ENCODE data around the gene CENPP. TPM values are rescaled to one million over a fixed set of nuclear protein-coding genes. Genes with fewer than 3 reads are reported as not detected.

Gene CENPP
- polyA plus RNA-seq, 2 of the 4 experiments (the other 2 are of a cell fraction): 7.2 to 13.4 TPM

DNA sequence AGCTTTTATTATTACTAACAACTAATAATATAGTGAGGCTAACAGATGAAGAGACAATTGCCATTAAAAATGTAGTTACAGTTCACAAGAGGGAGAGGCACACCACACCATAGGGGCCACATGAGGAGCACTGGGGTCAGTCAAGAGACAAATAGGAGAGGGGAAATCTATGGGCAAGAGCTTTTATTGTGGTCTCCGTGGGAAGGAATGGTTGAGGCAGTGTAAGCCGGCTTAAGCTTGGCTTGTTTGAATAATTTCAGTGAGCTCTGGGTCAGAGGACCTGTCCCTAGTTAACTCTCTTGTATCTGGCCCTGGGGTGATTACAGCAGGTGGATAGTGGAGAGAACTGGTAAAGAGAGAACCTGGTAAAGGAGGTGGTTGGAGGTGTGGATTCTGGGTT, 43.3 kb downstream of the CENPP start:
- 5% methylated on average over 2 of the region's 2 CpGs for WGBS (ENCODE audit: missing lambda C conversion rate)
- FAIRE-seq (no peak), DNase-seq (ENCODE audit: low read depth in 1 of 2, low spot score in 1 of 2) (no peak), ATAC-seq (no peak; a peak in 1 of 6 replicates)
- CTCF ChIA-PET: interaction anchor here (0.6 to 1.3 kb wide), 2 partner anchors 266 to 407 kb away, joined by 3 to 4 read pairs; no protein-coding TSS in a partner anchor
- Histone ChIP-seq H3K4me3 (no peak overlapping the region), H3K4me1 (no peaks in the 10 kb centered on the region), H3K4me2 (no peak overlapping the region), H3K9me3 (no peaks in the 10 kb centered on the region), H3K27ac (no peak overlapping the region)
- TF ChIP-seq ESRRA (IDR thresholded peaks at IDR 0.05; ENCODE audit: borderline replicate concordance, low read length) (no peak), HEYL (CRISPR knock-in tag; IDR thresholded peaks at IDR 0.05) (no peak), POLR2AphosphoS2 (conservative IDR thresholded peaks at IDR 0.05; ENCODE audit: low read length) (no peak), ZNF302 (CRISPR knock-in tag; IDR thresholded peaks at IDR 0.05) (no peak), RCOR1 (IDR thresholded peaks at IDR 0.05; ENCODE audit: low read depth, low read length) (no peak), FOSB (CRISPR knock-in tag; IDR thresholded peaks at IDR 0.05) (no peak), PHF8 (IDR thresholded peaks at IDR 0.05; ENCODE audit: borderline replicate concordance, low read depth) (no peak), EHMT2 (IDR thresholded peaks at IDR 0.05; ENCODE audit: low read depth) (no peak), HDAC2 (IDR thresholded peaks at IDR 0.05) (no peak), NFE2L2 (conservative IDR thresholded peaks at IDR 0.05; ENCODE audit: low read length) (no peak)
- TF ChIP-seq, protein P1, sequence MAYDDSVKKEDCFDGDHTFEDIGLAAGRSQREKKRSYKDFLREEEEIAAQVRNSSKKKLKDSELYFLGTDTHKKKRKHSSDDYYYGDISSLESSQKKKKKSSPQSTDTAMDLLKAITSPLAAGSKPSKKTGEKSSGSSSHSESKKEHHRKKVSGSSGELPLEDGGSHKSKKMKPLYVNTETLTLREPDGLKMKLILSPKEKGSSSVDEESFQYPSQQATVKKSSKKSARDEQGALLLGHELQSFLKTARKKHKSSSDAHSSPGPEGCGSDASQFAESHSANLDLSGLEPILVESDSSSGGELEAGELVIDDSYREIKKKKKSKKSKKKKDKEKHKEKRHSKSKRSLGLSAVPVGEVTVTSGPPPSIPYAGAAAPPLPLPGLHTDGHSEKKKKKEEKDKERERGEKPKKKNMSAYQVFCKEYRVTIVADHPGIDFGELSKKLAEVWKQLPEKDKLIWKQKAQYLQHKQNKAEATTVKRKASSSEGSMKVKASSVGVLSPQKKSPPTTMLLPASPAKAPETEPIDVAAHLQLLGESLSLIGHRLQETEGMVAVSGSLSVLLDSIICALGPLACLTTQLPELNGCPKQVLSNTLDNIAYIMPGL (CRISPR knock-in tag; IDR thresholded peaks at IDR 0.05; ENCODE audit: borderline replicate concordance): no peak
- TF ChIP-seq, protein P2, sequence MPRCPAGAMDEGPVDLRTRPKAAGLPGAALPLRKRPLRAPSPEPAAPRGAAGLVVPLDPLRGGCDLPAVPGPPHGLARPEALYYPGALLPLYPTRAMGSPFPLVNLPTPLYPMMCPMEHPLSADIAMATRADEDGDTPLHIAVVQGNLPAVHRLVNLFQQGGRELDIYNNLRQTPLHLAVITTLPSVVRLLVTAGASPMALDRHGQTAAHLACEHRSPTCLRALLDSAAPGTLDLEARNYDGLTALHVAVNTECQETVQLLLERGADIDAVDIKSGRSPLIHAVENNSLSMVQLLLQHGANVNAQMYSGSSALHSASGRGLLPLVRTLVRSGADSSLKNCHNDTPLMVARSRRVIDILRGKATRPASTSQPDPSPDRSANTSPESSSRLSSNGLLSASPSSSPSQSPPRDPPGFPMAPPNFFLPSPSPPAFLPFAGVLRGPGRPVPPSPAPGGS (IDR thresholded peaks at IDR 0.05): no peak
- TF ChIP-seq, protein P3, sequence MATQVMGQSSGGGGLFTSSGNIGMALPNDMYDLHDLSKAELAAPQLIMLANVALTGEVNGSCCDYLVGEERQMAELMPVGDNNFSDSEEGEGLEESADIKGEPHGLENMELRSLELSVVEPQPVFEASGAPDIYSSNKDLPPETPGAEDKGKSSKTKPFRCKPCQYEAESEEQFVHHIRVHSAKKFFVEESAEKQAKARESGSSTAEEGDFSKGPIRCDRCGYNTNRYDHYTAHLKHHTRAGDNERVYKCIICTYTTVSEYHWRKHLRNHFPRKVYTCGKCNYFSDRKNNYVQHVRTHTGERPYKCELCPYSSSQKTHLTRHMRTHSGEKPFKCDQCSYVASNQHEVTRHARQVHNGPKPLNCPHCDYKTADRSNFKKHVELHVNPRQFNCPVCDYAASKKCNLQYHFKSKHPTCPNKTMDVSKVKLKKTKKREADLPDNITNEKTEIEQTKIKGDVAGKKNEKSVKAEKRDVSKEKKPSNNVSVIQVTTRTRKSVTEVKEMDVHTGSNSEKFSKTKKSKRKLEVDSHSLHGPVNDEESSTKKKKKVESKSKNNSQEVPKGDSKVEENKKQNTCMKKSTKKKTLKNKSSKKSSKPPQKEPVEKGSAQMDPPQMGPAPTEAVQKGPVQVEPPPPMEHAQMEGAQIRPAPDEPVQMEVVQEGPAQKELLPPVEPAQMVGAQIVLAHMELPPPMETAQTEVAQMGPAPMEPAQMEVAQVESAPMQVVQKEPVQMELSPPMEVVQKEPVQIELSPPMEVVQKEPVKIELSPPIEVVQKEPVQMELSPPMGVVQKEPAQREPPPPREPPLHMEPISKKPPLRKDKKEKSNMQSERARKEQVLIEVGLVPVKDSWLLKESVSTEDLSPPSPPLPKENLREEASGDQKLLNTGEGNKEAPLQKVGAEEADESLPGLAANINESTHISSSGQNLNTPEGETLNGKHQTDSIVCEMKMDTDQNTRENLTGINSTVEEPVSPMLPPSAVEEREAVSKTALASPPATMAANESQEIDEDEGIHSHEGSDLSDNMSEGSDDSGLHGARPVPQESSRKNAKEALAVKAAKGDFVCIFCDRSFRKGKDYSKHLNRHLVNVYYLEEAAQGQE (IDR thresholded peaks at IDR 0.05): no peak
- POLR2A ChIA-PET: no interaction called here

DNA sequence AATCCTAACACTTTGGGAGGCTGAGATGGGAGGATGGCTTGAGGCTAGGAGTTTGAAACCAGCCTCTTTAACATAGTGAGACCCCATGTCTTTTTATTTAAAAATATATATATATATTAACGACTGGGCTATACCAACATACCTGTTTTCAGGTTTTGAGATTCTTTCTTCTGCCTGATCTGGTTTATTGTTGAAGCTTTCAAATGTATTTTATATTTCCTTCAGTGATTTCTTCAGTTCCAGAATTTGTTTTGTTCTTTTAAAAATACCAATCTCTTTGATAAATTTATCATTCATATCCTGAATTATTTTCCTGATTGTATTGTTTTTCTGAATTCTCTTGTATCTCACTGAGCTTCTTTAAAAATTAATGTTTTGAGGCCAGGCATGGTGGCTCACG, 47.4 kb downstream of the CENPP start:
- FAIRE-seq (no peak), ATAC-seq (no peak), DNase-seq (ENCODE audit: low read depth in 1 of 2, low spot score in 1 of 2) (no peak)
- no peak overlapping the region for H3K4me3 ChIP-seq
- H3K27ac ChIP-seq: no peak overlapping the region
- TF ChIP-seq EP300 (IDR thresholded peaks at IDR 0.05) (no peak), FOXS1 (CRISPR knock-in tag; IDR thresholded peaks at IDR 0.05) (no peak), ESRRA (IDR thresholded peaks at IDR 0.05; ENCODE audit: borderline replicate concordance, low read length) (no peak), RCOR1 (IDR thresholded peaks at IDR 0.05; ENCODE audit: low read depth, low read length) (no peak), CHD2 (IDR thresholded peaks at IDR 0.05; ENCODE audit: low read length, partially characterized antibody) (no peak)
- TF ChIP-seq, protein P4, sequence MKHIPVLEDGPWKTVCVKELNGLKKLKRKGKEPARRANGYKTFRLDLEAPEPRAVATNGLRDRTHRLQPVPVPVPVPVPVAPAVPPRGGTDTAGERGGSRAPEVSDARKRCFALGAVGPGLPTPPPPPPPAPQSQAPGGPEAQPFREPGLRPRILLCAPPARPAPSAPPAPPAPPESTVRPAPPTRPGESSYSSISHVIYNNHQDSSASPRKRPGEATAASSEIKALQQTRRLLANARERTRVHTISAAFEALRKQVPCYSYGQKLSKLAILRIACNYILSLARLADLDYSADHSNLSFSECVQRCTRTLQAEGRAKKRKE (CRISPR knock-in tag; IDR thresholded peaks at IDR 0.05; ENCODE audit: low read depth): no peak
- TF ChIP-seq, protein P3 (IDR thresholded peaks at IDR 0.05): no peak
- 93% methylated on average over 2 of the region's 2 CpGs for WGBS (ENCODE audit: missing lambda C conversion rate)
- ChIA-PET POLR2A (no interaction called here), CTCF (no interaction called here)
- no peaks in the 10 kb centered on the region for H3K9me3 ChIP-seq
- no peak overlapping the region for H3K4me2 ChIP-seq
- no peaks in the 10 kb centered on the region for H3K4me1 ChIP-seq

Measured in A549 (cell line).